Retinal pigment epithelial cell (primary cell): ENCODE results near the gene GJA1.

Source experiments
- DNase-seq: peaks from one replicate; pipeline ENCODE4 v3.0.0-alpha.2; 2010; ENCODE audit warnings: low read depth
- H3K4me3 ChIP-seq: 2 replicates; pipeline ENCODE4 v1.5.1; 2011; ENCODE audit warnings: mild to moderate bottlenecking, low read length, control low read depth, moderate library complexity
- CTCF ChIP-seq: conservative IDR thresholded peaks from 2 replicates; pipeline ENCODE4 v1.5.1; 2011; ENCODE audit warnings: low read depth, low read length, control low read depth, inconsistent platforms

The GJA1 gene

GRCh38 chr6:121479486-121480098 is 44.1 kb downstream of the GJA1 start:
- no peak for DNase-seq
- TF ChIP-seq CTCF = no peak
- no peak overlapping the region for H3K4me3 ChIP-seq

- TF ChIP-seq CTCF = no peak
- no peak for DNase-seq
- H3K4me3 ChIP-seq = no peak overlapping the region
These were observed 44.8 kb downstream of the GJA1 start for GRCh38 chr6:121480099-121480713.

GRCh38 chr6:121482004-121482693 is 46.7 kb downstream of the GJA1 start:
- DNase-seq = no peak

GRCh38 chr6:121482751-121483150 is 47.3 kb downstream of the GJA1 start:
- no peak for TF ChIP-seq CTCF
- DNase-seq = no peak
- no peak overlapping the region for H3K4me3 ChIP-seq

More at GRCh38 chr6:121482004-121482693, 46.7 kb downstream of the GJA1 start:
- H3K4me3 ChIP-seq = no peak overlapping the region
- no peak for TF ChIP-seq CTCF

- no peak overlapping the region for H3K4me3 ChIP-seq
- no peak for TF ChIP-seq CTCF
- no peak for DNase-seq
These were observed 49.9 kb downstream of the GJA1 start for GRCh38 chr6:121485359-121485811.

- TF ChIP-seq CTCF = no peak
- no peak for DNase-seq
- no peak overlapping the region for H3K4me3 ChIP-seq
These were observed 56.1 kb downstream of the GJA1 start for GRCh38 chr6:121491576-121491975.
